DMS79 (cell line): ENCODE measurements around the gene TGFBR3L.
"Not testable (repeated sequence)": the region's sequence is repeated elsewhere in the genome, so short reads cannot be mapped to it uniquely, and the experiment has no call there.

Experiments
- DNase-seq: peaks from one replicate; lab custom pipeline; 2025; lab: John Stamatoyannopoulos, UW

TGFBR3L gene

DNA sequence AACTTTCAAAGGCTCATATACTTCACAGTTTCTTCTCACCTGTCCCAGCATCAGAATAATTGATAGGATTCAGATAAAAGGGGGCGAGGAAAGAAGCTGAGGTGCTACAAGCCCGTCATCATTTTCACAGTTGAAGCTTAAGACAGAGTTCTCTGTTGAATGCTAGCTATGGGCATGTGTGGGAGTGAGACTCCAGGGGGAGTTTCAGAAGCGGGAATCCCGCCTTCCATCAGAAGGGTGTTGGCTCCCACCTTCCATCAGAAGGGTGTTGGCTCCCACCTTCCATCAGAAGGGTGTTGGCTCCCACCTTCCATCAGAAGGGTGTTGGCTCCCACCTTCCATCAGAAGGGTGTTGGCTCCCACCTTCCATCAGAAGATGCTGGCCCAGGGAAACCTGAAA lies 46.5 kb downstream of the TGFBR3L start:
- DNase-seq = not testable (repeated sequence)

DNA sequence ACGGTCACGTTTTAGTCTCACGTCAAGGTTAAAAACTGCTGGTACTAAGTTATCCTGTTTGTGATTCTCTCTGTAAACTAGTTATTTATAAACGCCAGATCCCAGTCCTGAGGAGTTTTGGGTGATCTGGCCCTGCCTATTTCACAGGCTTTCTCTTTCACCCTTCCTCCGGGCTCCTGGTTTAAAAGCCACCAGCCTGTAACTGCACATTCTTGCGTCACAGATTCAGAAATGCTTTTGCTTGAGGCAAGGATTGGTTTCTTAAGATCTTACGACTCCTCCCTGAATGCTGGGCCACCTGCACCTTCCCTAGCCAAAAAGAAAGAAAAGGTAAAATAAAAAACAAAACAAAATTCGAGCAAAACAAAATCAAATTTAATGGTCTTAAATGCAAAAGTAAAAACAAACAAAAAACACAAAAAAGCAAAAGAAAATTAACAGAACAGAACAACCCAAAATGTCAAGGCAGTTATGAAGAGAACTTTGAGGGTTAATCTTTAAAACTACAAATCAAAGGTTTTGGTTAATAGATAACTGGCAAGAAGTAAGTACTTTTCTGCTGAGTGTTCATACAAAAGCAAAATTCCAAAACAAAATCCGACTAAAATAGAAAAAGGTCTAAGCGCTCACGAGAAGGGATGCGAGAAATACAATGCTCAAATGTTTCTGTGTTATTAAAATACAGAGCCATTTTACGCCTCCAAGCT lies 47.4 kb downstream of the TGFBR3L start:
- no peak for DNase-seq

DNA sequence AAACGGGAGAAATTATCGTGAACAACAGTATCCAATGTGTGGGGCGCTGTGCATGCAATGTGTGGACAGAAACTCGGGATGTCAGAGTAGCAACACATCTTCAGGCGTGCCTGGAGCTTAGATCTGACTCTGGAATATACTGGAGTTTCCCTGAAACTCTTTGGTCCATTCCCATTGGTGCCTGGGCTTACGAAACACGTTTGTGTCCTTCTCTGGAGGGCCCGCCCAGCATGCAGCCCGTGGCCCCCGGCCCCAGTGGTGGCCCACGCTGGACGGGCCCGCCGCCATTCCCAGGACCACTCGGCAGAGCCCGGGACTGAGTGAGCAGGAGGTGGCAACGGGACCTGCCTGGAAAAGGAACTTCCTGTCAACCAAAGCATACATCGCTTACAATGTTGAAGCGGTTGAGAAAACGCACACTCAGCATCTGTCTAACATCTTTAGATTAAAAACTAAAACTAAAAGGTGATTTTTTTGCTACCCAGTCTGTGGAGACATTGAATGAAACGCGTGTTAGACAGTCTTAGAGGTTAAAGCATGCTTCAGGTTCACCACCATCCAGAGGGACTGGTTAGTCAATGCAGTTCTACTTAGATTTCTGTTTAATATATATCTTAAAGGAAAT lies 48.1 kb downstream of the TGFBR3L start:
- DNase-seq = no peak

DNA sequence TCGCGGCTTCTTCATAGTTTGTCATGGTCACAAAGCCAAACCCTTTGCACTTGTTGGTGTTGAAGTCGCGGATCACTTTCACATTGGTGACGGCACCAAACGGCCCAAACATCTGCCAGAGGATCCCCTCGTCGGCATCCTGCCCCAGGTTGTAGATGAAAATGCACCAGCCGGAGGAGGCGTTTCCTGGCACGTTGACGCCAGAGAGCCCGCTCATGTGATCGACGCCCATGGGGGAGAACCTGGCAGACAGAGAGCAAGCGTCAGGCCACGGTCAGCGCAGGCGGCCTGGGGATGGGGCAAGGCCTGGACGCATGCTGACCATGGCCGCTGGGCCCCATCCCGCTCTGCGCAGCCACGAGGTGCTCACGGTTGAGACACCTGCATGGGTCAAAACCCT lies 48.9 kb downstream of the TGFBR3L start:
- DNase-seq = no peak

GRCh38 chr19:7965259-7965841 lies 50.7 kb downstream of the TGFBR3L start:
- DNase-seq = no peak

DNA sequence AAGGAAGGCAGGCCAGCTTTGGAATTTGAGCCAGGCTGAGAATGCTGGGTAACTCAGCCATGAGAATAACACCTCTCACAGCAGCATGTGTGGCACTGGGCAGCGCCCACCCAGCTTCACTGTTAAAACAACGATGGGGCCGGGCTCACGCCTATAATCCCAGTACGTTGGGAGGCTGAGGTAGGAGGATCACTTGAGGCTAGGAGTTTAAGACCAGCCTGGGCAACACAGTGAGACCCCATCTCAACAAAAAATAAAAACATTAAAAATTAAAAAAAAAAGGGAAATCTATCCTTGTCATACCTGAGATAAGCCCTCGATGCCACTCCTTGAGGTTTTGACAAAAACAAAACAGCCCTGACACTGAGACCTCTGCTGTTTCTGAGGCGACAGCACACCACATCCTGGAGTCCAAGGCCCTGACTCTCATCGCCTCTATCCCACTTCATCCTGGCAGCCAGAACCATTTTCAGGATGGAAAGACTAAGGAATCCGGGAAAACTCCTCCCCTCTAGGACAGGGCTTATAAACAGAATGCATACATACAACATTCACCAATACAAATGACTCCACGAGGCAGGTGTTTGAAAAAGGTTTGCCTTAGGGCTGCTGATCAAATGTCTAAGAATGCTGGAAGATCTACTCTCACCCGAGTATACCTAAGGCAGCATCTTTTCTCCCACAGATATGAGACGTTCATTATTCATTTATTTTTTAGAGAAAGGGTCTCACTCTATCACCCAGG lies 51.5 kb downstream of the TGFBR3L start:
- no peak for DNase-seq

DNA sequence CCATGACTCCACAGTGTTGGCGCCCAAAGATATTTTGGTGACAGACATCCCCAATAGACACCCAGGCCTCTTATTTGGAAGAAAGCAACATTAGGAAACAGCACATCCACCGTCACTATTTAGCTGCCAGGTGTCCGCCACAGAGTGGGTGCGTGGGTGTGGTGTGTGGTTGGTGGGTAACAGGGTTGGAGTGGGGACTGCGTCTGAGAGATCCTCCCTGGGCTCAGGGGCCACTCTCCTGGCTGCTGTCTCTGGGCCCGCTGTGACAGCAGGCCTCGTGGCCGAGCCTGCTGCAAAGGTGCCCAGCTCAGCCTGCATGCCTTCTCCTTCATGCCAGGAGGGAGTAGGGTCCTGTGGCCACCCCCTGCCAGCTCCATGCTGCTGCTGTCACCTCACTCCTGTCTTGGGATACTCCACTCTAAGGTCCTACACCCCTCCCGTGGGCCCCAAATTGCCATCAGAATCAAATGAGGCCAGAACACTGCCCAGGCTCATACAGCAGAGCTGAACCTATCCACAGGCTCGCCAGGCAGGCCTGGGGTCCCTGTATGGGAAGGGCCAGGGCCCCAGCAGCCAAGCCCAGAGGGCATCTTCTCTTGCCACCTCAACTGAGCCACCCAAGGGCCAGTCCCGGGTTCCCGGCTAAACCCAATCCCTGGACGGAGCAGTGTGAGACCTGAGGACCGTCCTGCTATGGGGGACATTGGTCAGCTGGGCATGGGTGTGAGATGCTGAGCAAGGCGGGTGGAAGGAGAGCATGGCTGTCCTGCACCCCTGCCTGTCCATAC lies 53.6 kb downstream of the TGFBR3L start:
- DNase-seq = no peak
